B cell (primary cell): ENCODE data around the gene TNIK. TPM values are rescaled to one million over a fixed set of nuclear protein-coding genes. Genes with fewer than 3 reads are reported as not detected.

Experiments
- ATAC-seq: fragments of 200-7000 bp; cut with Tn5 transposase; one replicate; pipeline ENCODE4 v1.10.0; 2021; ENCODE audit warnings: low read depth, mild to moderate bottlenecking, moderate number of reproducible peaks, moderate library complexity
- CTCF ChIA-PET: fragments of 350-600 bp; sonication (Branson Sonifier 250); formaldehyde crosslinking; loops from one replicate; lab custom pipeline; 2021; ENCODE audit warnings: antibody characterized with exemption, inconsistent platforms; lab: Charles Lee
- POLR2A ChIA-PET: fragments of 350-600 bp; sonication (Branson Sonifier 250); formaldehyde crosslinking; loops from one replicate; lab custom pipeline; 2021; ENCODE audit warnings: antibody characterized with exemption; lab: Charles Lee
- DNase-seq: peaks from one replicate; pipeline ENCODE4 v3.0.0; 2013
- H2AFZ ChIP-seq: 2 replicates; pipeline ENCODE4 v1.6.1; 2012; ENCODE audit warnings: mild to moderate bottlenecking, low read depth, low read length; ENCODE audit not compliant: insufficient read depth, poor library complexity, severe bottlenecking
- H3K27ac ChIP-seq, 2 donors: 1 replicate in 1 of 2; 2 replicates in 1 of 2; pipeline ENCODE4 v1.5.1; 2012 to 2013; ENCODE audit warnings: low read length in 2 of 2, mild to moderate bottlenecking in 2 of 2, moderate library complexity in 1 of 2
- H3K27me3 ChIP-seq, 4 experiments: fragments of 200-600 bp in 1 of 4; sonication (generic) in 1 of 4; replicated peaks in 1 of 4; 1 replicate in 2 of 4; 2 replicates in 2 of 4; pipeline versions ENCODE4 v1.6.1 to v1.7.0; 2013 to 2016; ENCODE audit warnings: low read length in 3 of 4, mild to moderate bottlenecking in 2 of 4, mixed read lengths in 1 of 4, moderate library complexity in 1 of 4; ENCODE audit not compliant: insufficient read depth in 4 of 4, control insufficient read depth in 3 of 4; ENCODE audit errors: control extremely low read depth in 1 of 4
- H3K36me3 ChIP-seq, 2 experiments: replicated peaks in 1 of 2; 1 replicate in 1 of 2; 2 replicates in 1 of 2; pipeline versions ENCODE4 v1.6.1 to v1.7.1; 2013; ENCODE audit warnings: low read length in 1 of 2; ENCODE audit not compliant: insufficient read depth in 2 of 2, control insufficient read depth in 1 of 2; ENCODE audit errors: control extremely low read depth in 1 of 2, extremely low read depth in 1 of 2
- H3K4me1 ChIP-seq, 2 donors: fragments of 200-600 bp in 1 of 2; sonication (generic) in 1 of 2; 1 replicate in 1 of 2; 2 replicates in 1 of 2; pipeline versions ENCODE4 v1.5.1 to v1.6.1; 2013 to 2017; ENCODE audit warnings: low read length in 2 of 2; ENCODE audit not compliant: control insufficient read depth in 2 of 2, insufficient read depth in 2 of 2
- H3K4me2 ChIP-seq: replicated peaks from 2 replicates; pipeline ENCODE3; 2012; ENCODE audit warnings: mild to moderate bottlenecking, low read depth, low read length; ENCODE audit not compliant: poor library complexity, severe bottlenecking
- H3K4me3 ChIP-seq, 5 experiments: fragments of 200-600 bp in 1 of 5; sonication (generic) in 1 of 5; 1 replicate in 3 of 5; 2 replicates in 2 of 5; pipeline versions ENCODE4 v1.5.1 to v1.7.0; 2011 to 2016; ENCODE audit warnings: low read length in 4 of 5, mild to moderate bottlenecking in 4 of 5, low read depth in 2 of 5, control low read depth in 1 of 5, moderate library complexity in 1 of 5; ENCODE audit not compliant: insufficient read depth in 1 of 5; ENCODE audit errors: control extremely low read depth in 1 of 5, extremely low read depth in 1 of 5
- H3K79me2 ChIP-seq: fragments of 200-600 bp; sonication (generic); one replicate; pipeline ENCODE4 v1.6.0; 2016; ENCODE audit warnings: low read length; ENCODE audit not compliant: control insufficient read depth, insufficient read depth
- H3K9ac ChIP-seq: fragments of 200-600 bp; sonication (generic); 2 replicates; pipeline ENCODE4 v1.6.1; 2017; ENCODE audit warnings: mild to moderate bottlenecking, low read length, moderate library complexity
- H3K9me3 ChIP-seq, 3 donors: one replicate each; pipeline versions ENCODE4 v1.6.1 to v1.7.1; 2013; ENCODE audit warnings: low read length in 2 of 3; ENCODE audit not compliant: control insufficient read depth in 2 of 3, insufficient read depth in 1 of 3; ENCODE audit errors: control extremely low read depth in 1 of 3
- H4K20me1 ChIP-seq: 2 replicates; pipeline ENCODE4 v1.6.0; 2012; ENCODE audit warnings: mild to moderate bottlenecking, low read length; ENCODE audit not compliant: insufficient read depth, control insufficient read depth, poor library complexity, severe bottlenecking
- H3K27ac Mint-ChIP-seq: one replicate; pipeline ENCODE4 v1.8.0; 2021; ENCODE audit warnings: mixed read lengths
- H3K27me3 Mint-ChIP-seq: one replicate; pipeline ENCODE4 v1.8.0; 2021; ENCODE audit warnings: mixed read lengths
- H3K4me1 Mint-ChIP-seq: one replicate; pipeline ENCODE4 v1.8.0; 2021; ENCODE audit warnings: mixed read lengths
- H3K4me3 Mint-ChIP-seq: one replicate; pipeline ENCODE4 v1.8.0; 2021; ENCODE audit warnings: mixed read lengths
- H3K9me3 Mint-ChIP-seq: one replicate; pipeline ENCODE4 v1.8.0; 2022; ENCODE audit warnings: mixed read lengths; ENCODE audit not compliant: insufficient read depth
- EZH2 ChIP-seq: IDR thresholded peaks from 2 replicates; pipeline ENCODE4 v1.6.1; 2012; ENCODE audit warnings: borderline replicate concordance, low read depth, mild to moderate bottlenecking, moderate library complexity, low read length; ENCODE audit not compliant: insufficient read depth, poor library complexity, severe bottlenecking
- WGBS: methylation state at CpG from one replicate; pipeline ENCODE4 v1.1.5; 2013; ENCODE audit warnings: missing lambda C conversion rate; ENCODE audit not compliant: insufficient coverage; 5-methylcytosine and 5-hydroxymethylcytosine counted together
- intact Hi-C: fragments of 100-400 bp; cut with micrococcal nuclease; formaldehyde crosslinking; loops from one replicate; pipeline ENCODE4 v1.10.0; 2022
- polyA plus RNA-seq: library from polyadenylated mRNA; depleted of rRNA; stranded (reverse); fragments of >200 nt; gene quantifications from 2 replicates; pipeline ENCODE4 v1.2.3, GENCODE V29; 2012
- total RNA-seq, 2 donors: library from RNA; stranded (reverse); fragments of 120-200 nt in 1 of 2; gene quantifications; 1 replicate in 1 of 2; 2 replicates in 1 of 2; pipeline versions ENCODE4 v1.2.3 to v1.2.4, GENCODE V29; 2013 to 2022
- TF ChIP-seq, protein P1 (sequence below): fragments of 200-600 bp; IDR thresholded peaks from one replicate; pipeline ENCODE4 v1.8.0; 2022; ENCODE audit warnings: antibody characterized with exemption, mild to moderate bottlenecking

Gene TNIK
- total and polyA plus RNA-seq, 2 donors (not counting 1 experiment from before 2014, with no cell fraction given) = 0.66 to 7.7 TPM

DNA sequence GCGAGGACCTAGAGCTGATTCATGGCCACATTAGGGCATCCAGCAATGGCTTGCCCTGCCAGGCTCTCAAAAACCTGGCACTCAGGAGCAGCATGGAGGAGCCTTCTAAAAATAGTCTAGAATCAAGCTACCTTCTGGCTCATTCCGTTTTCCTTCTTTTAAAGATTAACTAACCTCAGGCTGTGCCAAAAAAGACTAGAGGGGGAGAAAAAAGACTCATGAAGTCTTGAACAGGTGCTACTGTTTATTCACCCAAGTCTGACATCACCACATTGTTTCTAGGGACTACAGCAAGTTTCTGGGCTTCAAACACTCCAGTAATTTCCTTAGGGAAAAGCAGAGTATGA, 125.8 kb downstream of the TNIK start:
- no peaks in the 10 kb centered on the region for H3K27me3 ChIP-seq
- 100% methylated on average over 1 of the region's 2 CpGs for WGBS
- no peaks in the 10 kb centered on the region for H3K27me3 Mint-ChIP-seq
- intact Hi-C loops = no loop called here
- no peak overlapping the region for H3K27ac ChIP-seq
- H2AFZ ChIP-seq = no peak overlapping the region
- ChIA-PET CTCF (no interaction called here), POLR2A (no interaction called here)
- H3K27ac Mint-ChIP-seq = no peak overlapping the region
- H3K4me3 ChIP-seq = no peak overlapping the region
- no peak overlapping the region for H3K4me3 Mint-ChIP-seq
- no peaks in the 10 kb centered on the region for H4K20me1 ChIP-seq
- no peaks in the 10 kb centered on the region for H3K79me2 ChIP-seq
- TF ChIP-seq, protein P1, sequence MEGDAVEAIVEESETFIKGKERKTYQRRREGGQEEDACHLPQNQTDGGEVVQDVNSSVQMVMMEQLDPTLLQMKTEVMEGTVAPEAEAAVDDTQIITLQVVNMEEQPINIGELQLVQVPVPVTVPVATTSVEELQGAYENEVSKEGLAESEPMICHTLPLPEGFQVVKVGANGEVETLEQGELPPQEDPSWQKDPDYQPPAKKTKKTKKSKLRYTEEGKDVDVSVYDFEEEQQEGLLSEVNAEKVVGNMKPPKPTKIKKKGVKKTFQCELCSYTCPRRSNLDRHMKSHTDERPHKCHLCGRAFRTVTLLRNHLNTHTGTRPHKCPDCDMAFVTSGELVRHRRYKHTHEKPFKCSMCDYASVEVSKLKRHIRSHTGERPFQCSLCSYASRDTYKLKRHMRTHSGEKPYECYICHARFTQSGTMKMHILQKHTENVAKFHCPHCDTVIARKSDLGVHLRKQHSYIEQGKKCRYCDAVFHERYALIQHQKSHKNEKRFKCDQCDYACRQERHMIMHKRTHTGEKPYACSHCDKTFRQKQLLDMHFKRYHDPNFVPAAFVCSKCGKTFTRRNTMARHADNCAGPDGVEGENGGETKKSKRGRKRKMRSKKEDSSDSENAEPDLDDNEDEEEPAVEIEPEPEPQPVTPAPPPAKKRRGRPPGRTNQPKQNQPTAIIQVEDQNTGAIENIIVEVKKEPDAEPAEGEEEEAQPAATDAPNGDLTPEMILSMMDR = no peak
- TF ChIP-seq EZH2 = no peak
- no peak for ATAC-seq
- H3K4me1 ChIP-seq = no peaks in the 10 kb centered on the region
- DNase-seq = no peak
- no peaks in the 10 kb centered on the region for H3K9me3 Mint-ChIP-seq
- no peak overlapping the region for H3K9ac ChIP-seq
- H3K36me3 ChIP-seq = no peaks in the 10 kb centered on the region
- H3K4me1 Mint-ChIP-seq = no peaks in the 10 kb centered on the region
- no peaks in the 10 kb centered on the region for H3K9me3 ChIP-seq
- H3K4me2 ChIP-seq = no peak overlapping the region

DNA sequence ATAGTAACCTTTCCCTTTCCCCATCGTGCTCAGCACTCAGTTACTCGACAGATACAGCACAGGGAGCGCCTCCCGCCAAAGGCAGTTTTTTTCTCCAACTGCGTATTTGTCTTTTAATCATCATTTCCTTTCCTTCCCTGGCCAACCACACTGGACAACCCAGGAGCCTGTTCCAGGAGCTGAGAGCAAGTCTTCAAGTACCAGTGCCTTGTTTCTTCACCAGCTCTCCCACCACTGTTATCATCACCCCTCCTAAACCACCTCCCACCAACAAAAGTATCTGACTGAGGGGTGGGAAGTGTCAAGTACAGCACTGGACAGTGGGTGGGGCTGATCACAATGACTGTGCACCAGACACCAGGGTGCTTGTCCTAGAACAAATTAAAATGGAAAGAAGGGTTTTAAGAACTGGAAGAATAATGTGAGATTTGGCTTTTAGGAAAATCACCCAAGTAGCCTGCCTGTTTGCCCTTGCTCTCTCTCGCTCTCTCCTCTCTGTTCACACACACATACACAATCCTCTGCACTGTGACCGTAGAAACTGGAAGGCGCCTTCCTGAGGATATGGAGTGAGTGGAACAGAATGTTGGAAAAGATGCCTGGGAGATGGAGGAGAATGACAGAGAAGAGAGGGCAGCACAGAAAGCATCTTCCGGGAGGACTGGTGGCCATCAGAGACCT, 126.3 kb downstream of the TNIK start:
- Histone ChIP-seq H3K9me3 (no peaks in the 10 kb centered on the region), H3K36me3 (no peaks in the 10 kb centered on the region), H3K79me2 (no peaks in the 10 kb centered on the region), H4K20me1 (no peaks in the 10 kb centered on the region), H3K9ac (no peak overlapping the region), H3K27me3 (no peaks in the 10 kb centered on the region), H3K4me2 (no peak overlapping the region), H2AFZ (no peak overlapping the region), H3K27ac (no peak overlapping the region), H3K4me1 (no peaks in the 10 kb centered on the region), H3K4me3 (no peak overlapping the region)
- ChIA-PET CTCF (no interaction called here), POLR2A (no interaction called here)
- ATAC-seq (no peak), DNase-seq (no peak)
- Mint-ChIP-seq H3K27ac (no peak overlapping the region), H3K27me3 (no peaks in the 10 kb centered on the region), H3K4me1 (peaks cover under 1% of the 10 kb centered on the region), H3K9me3 (no peaks in the 10 kb centered on the region), H3K4me3 (no peak overlapping the region)
- 93% methylated on average over 7 of the region's 9 CpGs for WGBS
- no peak for TF ChIP-seq EZH2
- TF ChIP-seq, protein P1 = no peak
- intact Hi-C loops = no loop called here
